ENCODE data around the gene MRPL33.

MRPL33 gene
- total RNA-seq: 16.4 to 25.6 (median 20.3) reads per million in 3 donors

- Histone ChIP-seq H3K4me3 (ENCODE audit: insufficient read depth, low read depth, low read length, poor library complexity, severe bottlenecking) (peak within 1 kb of the TSS; percentile 96), H3K27me3 (replicated peaks; ENCODE audit: control insufficient read depth, insufficient read depth, low read length, poor library complexity, severe bottlenecking) (no peaks in the 10 kb centered on the region), H3K9me3 (ENCODE audit: control insufficient read depth, low read length) (no peaks in the 10 kb centered on the region), H3K4me1 (ENCODE audit: control insufficient read depth, insufficient read depth, low read length, poor library complexity, severe bottlenecking) (peaks cover 10% of the 10 kb centered on the region), H3K36me3 (ENCODE audit: control insufficient read depth, insufficient read depth, low read length) (no peaks in the 10 kb centered on the region), H3K27ac (ENCODE audit: insufficient read depth, low read length, poor library complexity, severe bottlenecking) (peak within 1 kb of the TSS; percentile 92)
- peak; percentile 77 to 87 (median 82) for DNase-seq
These were observed at the start of gene MRPL33 for GRCh38 chr2:27771548-27772335. MRPL33 (plus strand) TSS chr2:27771719; CDS start chr2:27771778, 59 bp downstream.

DNA sequence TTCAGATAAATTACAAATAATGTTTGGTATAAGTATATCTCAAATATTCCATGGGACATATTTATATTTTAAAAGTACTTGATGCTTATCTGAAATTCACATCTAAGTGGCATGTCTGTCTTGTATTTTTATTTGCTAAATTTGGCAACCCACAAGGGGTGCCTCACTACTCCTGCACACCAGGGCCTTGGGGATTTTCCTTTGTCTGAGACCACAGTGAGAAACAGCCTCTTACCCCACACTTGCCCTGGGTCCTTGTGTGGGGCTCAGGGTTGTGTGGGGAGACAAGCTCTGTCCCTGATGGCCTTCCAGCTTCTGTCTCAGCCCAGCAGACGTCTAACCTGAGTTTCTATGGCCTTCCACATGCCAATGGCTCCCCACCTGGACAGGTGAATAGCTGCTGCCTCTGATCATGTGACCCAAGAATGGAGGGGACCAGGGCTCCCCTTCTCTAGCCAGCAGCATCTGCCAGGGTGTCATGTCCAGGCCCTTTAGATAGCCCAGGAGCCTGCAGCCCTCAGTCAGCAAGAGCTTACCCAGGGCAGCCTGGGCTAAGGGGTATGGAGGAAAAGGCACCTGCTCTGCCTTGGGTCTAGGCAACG, 49.5 kb upstream of the MRPL33 start:
- H3K4me1 ChIP-seq (ENCODE audit: control insufficient read depth, insufficient read depth, low read length, poor library complexity, severe bottlenecking): no peaks in the 10 kb centered on the region
- no peak overlapping the region for H3K4me3 ChIP-seq (ENCODE audit: insufficient read depth, low read depth, low read length, poor library complexity, severe bottlenecking)
- H3K27ac ChIP-seq (ENCODE audit: insufficient read depth, low read length, poor library complexity, severe bottlenecking): no peak overlapping the region
- no peaks in the 10 kb centered on the region for H3K9me3 ChIP-seq (ENCODE audit: control insufficient read depth, low read length)
- H3K27me3 ChIP-seq (replicated peaks; ENCODE audit: control insufficient read depth, insufficient read depth, low read length, poor library complexity, severe bottlenecking): no peaks in the 10 kb centered on the region
- no peaks in the 10 kb centered on the region for H3K36me3 ChIP-seq (ENCODE audit: control insufficient read depth, insufficient read depth, low read length)
- DNase-seq: no peak

GRCh38 chr2:27723372-27724144, 48.0 kb upstream of the MRPL33 start:
- Histone ChIP-seq H3K27ac (ENCODE audit: insufficient read depth, low read length, poor library complexity, severe bottlenecking) (no peak overlapping the region), H3K4me3 (ENCODE audit: insufficient read depth, low read depth, low read length, poor library complexity, severe bottlenecking) (no peak overlapping the region)

GRCh38 chr2:27724191-27724590, 47.3 kb upstream of the MRPL33 start:
- DNase-seq: no peak
- H3K27ac ChIP-seq (ENCODE audit: insufficient read depth, low read length, poor library complexity, severe bottlenecking): no peak overlapping the region
- H3K4me1 ChIP-seq (ENCODE audit: control insufficient read depth, insufficient read depth, low read length, poor library complexity, severe bottlenecking): no peaks in the 10 kb centered on the region
- no peak overlapping the region for H3K4me3 ChIP-seq (ENCODE audit: insufficient read depth, low read depth, low read length, poor library complexity, severe bottlenecking)
- H3K27me3 ChIP-seq (replicated peaks; ENCODE audit: control insufficient read depth, insufficient read depth, low read length, poor library complexity, severe bottlenecking): no peaks in the 10 kb centered on the region
- no peaks in the 10 kb centered on the region for H3K9me3 ChIP-seq (ENCODE audit: control insufficient read depth, low read length)
- H3K36me3 ChIP-seq (ENCODE audit: control insufficient read depth, insufficient read depth, low read length): no peaks in the 10 kb centered on the region

More at GRCh38 chr2:27723372-27724144, 48.0 kb upstream of the MRPL33 start:
- no peak for DNase-seq
- Histone ChIP-seq H3K4me1 (ENCODE audit: control insufficient read depth, insufficient read depth, low read length, poor library complexity, severe bottlenecking) (no peaks in the 10 kb centered on the region), H3K27me3 (replicated peaks; ENCODE audit: control insufficient read depth, insufficient read depth, low read length, poor library complexity, severe bottlenecking) (no peaks in the 10 kb centered on the region), H3K36me3 (ENCODE audit: control insufficient read depth, insufficient read depth, low read length) (no peaks in the 10 kb centered on the region), H3K9me3 (ENCODE audit: control insufficient read depth, low read length) (no peaks in the 10 kb centered on the region)

GRCh38 chr2:27724905-27725701, 46.4 kb upstream of the MRPL33 start:
- no peaks in the 10 kb centered on the region for H3K27me3 ChIP-seq (replicated peaks; ENCODE audit: control insufficient read depth, insufficient read depth, low read length, poor library complexity, severe bottlenecking)

GRCh38 chr2:27727257-27727656, 44.3 kb upstream of the MRPL33 start:
- Histone ChIP-seq H3K9me3 (ENCODE audit: control insufficient read depth, low read length) (no peaks in the 10 kb centered on the region), H3K27me3 (replicated peaks; ENCODE audit: control insufficient read depth, insufficient read depth, low read length, poor library complexity, severe bottlenecking) (no peaks in the 10 kb centered on the region), H3K36me3 (ENCODE audit: control insufficient read depth, insufficient read depth, low read length) (no peaks in the 10 kb centered on the region), H3K4me1 (ENCODE audit: control insufficient read depth, insufficient read depth, low read length, poor library complexity, severe bottlenecking) (no peaks in the 10 kb centered on the region), H3K27ac (ENCODE audit: insufficient read depth, low read length, poor library complexity, severe bottlenecking) (no peak overlapping the region), H3K4me3 (ENCODE audit: insufficient read depth, low read depth, low read length, poor library complexity, severe bottlenecking) (no peak overlapping the region)
- no peak for DNase-seq

More at GRCh38 chr2:27724905-27725701, 46.4 kb upstream of the MRPL33 start:
- DNase-seq: no peak
- H3K27ac ChIP-seq (ENCODE audit: insufficient read depth, low read length, poor library complexity, severe bottlenecking): no peak overlapping the region
- no peak overlapping the region for H3K4me3 ChIP-seq (ENCODE audit: insufficient read depth, low read depth, low read length, poor library complexity, severe bottlenecking)
- no peaks in the 10 kb centered on the region for H3K4me1 ChIP-seq (ENCODE audit: control insufficient read depth, insufficient read depth, low read length, poor library complexity, severe bottlenecking)
- H3K36me3 ChIP-seq (ENCODE audit: control insufficient read depth, insufficient read depth, low read length): no peaks in the 10 kb centered on the region
- H3K9me3 ChIP-seq (ENCODE audit: control insufficient read depth, low read length): no peaks in the 10 kb centered on the region

DNA sequence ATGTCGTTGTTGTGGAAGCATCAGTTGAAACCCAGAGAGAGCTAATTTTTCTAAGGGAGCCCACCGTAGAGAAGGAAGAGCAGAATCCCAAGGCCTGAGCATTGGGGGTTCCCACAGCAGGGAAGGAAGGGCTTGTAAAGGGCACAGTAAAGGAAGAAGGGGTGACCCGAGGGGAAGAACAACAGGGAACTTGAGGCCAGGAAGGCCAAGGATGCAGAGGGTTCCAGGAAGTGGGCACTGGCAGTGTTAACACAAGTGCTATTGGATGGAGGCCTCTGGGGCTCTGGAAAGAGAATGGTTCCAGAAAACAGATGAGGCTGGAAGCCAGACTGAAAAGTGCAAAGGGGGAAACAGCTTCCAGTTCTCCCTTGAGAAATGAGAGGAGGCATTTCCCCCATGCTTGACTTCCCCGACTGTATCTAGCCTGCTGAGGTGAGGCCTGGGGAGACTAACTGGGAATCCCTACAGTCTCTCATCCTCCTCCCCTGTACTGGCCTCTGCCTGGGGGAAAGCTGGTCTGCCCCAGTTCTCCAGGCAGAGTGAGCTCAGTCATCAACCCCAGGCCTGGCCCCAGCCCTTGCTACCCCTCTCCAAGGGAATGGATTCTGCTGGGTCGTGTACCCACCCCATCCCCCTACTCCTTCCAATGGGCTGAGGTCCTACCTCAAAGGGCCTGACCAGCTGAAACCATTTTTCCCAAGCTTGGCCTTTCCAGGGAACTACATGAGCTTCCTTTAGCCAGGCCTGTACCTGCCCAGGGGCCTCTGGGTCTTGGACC, 43.2 kb upstream of the MRPL33 start:
- Histone ChIP-seq H3K27ac (ENCODE audit: insufficient read depth, low read length, poor library complexity, severe bottlenecking) (no peak overlapping the region), H3K4me1 (ENCODE audit: control insufficient read depth, insufficient read depth, low read length, poor library complexity, severe bottlenecking) (no peaks in the 10 kb centered on the region), H3K27me3 (replicated peaks; ENCODE audit: control insufficient read depth, insufficient read depth, low read length, poor library complexity, severe bottlenecking) (no peaks in the 10 kb centered on the region), H3K36me3 (ENCODE audit: control insufficient read depth, insufficient read depth, low read length) (no peaks in the 10 kb centered on the region), H3K9me3 (ENCODE audit: control insufficient read depth, low read length) (no peaks in the 10 kb centered on the region), H3K4me3 (ENCODE audit: insufficient read depth, low read depth, low read length, poor library complexity, severe bottlenecking) (no peak overlapping the region)
- DNase-seq: no peak

- Histone ChIP-seq H3K4me1 (ENCODE audit: control insufficient read depth, insufficient read depth, low read length, poor library complexity, severe bottlenecking) (no peaks in the 10 kb centered on the region), H3K36me3 (ENCODE audit: control insufficient read depth, insufficient read depth, low read length) (no peaks in the 10 kb centered on the region), H3K9me3 (ENCODE audit: control insufficient read depth, low read length) (no peaks in the 10 kb centered on the region), H3K27me3 (replicated peaks; ENCODE audit: control insufficient read depth, insufficient read depth, low read length, poor library complexity, severe bottlenecking) (no peaks in the 10 kb centered on the region), H3K27ac (ENCODE audit: insufficient read depth, low read length, poor library complexity, severe bottlenecking) (no peak overlapping the region), H3K4me3 (ENCODE audit: insufficient read depth, low read depth, low read length, poor library complexity, severe bottlenecking) (no peak overlapping the region)
- no peak for DNase-seq
These were observed 42.3 kb upstream of the MRPL33 start for GRCh38 chr2:27729198-27729597.

DNA sequence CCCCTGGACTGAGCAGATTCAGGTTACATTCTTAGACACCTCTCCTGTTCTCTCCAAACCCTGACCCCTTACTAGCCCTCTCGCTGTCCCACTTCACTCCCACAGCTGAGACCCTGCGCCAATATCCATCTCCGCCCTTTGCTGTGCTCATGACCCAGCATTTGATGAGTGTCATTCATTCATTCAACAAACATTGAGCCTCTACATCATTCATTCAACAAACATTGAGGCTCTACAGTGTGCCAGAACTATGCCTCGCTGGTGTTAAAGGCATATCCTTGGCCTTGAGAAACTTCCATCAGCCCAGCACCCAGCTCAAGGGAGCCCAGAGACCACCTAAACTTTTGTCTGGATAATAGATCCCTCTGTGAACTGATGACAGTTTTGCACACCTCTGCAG, 41.9 kb upstream of the MRPL33 start:
- Histone ChIP-seq H3K27me3 (replicated peaks; ENCODE audit: control insufficient read depth, insufficient read depth, low read length, poor library complexity, severe bottlenecking) (no peaks in the 10 kb centered on the region), H3K9me3 (ENCODE audit: control insufficient read depth, low read length) (no peaks in the 10 kb centered on the region), H3K36me3 (ENCODE audit: control insufficient read depth, insufficient read depth, low read length) (no peaks in the 10 kb centered on the region), H3K27ac (ENCODE audit: insufficient read depth, low read length, poor library complexity, severe bottlenecking) (no peak overlapping the region), H3K4me3 (ENCODE audit: insufficient read depth, low read depth, low read length, poor library complexity, severe bottlenecking) (no peak overlapping the region), H3K4me1 (ENCODE audit: control insufficient read depth, insufficient read depth, low read length, poor library complexity, severe bottlenecking) (no peaks in the 10 kb centered on the region)
- DNase-seq: no peak

Data from effector memory CD4-positive, alpha-beta T cell (primary cell).